Measurements from ENCODE around the gene RAB3GAP1. TPM values are rescaled to one million over a fixed set of nuclear protein-coding genes. Genes with fewer than 3 reads are reported as not detected.

RAB3GAP1 gene
- total RNA-seq, result 10 to 100 TPM; 29.0 to 48.5 (median 33.9) TPM
- polyA plus RNA-seq, result 10 to 100 TPM; 12.9 to 39.7 (median 14.4) TPM
- long read RNA-seq, donor 1, full-length matches to known transcripts, result 6 of 6 reads
- long read RNA-seq, donor 1, partial matches to known transcripts, result 0 of 6 reads
- long read RNA-seq, donor 1, other reads (novel, unspliced or antisense), result 0 of 6 reads
- long read RNA-seq, donor 2, partial matches to known transcripts, result 0 of 1 reads
- long read RNA-seq, donor 2, other reads (novel, unspliced or antisense), result 0 of 1 reads
- long read RNA-seq, donor 3, full-length matches to known transcripts, result 10 of 10 reads
- long read RNA-seq, donor 3, partial matches to known transcripts, result 0 of 10 reads
- long read RNA-seq, donor 3, other reads (novel, unspliced or antisense), result 0 of 10 reads
- long read RNA-seq, donor 4, full-length matches to known transcripts, result 3 of 11 reads
- long read RNA-seq, donor 4, partial matches to known transcripts, result 6 of 11 reads
- long read RNA-seq, donor 4, other reads (novel, unspliced or antisense), result 2 of 11 reads
- long read RNA-seq, donor 5, full-length matches to known transcripts, result 15 of 22 reads
- long read RNA-seq, donor 5, partial matches to known transcripts, result 1 of 22 reads
- long read RNA-seq, donor 5, other reads (novel, unspliced or antisense), result 6 of 22 reads
- long read RNA-seq, donor 6, full-length matches to known transcripts, result 5 of 9 reads
- long read RNA-seq, donor 6, partial matches to known transcripts, result 4 of 9 reads
- long read RNA-seq, donor 6, other reads (novel, unspliced or antisense), result 0 of 9 reads
- long read RNA-seq, donor 7, full-length matches to known transcripts, result 2 of 2 reads
- long read RNA-seq, donor 7, partial matches to known transcripts, result 0 of 2 reads
- long read RNA-seq, donor 7, other reads (novel, unspliced or antisense), result 0 of 2 reads
- long read RNA-seq, donor 8, full-length matches to known transcripts, result 5 of 10 reads
- long read RNA-seq, donor 8, partial matches to known transcripts, result 5 of 10 reads
- long read RNA-seq, donor 8, other reads (novel, unspliced or antisense), result 0 of 10 reads
- long read RNA-seq, donor 9, full-length matches to known transcripts, result 12 of 17 reads
- long read RNA-seq, donor 9, partial matches to known transcripts, result 5 of 17 reads
- long read RNA-seq, donor 9, other reads (novel, unspliced or antisense), result 0 of 17 reads
- long read RNA-seq, donor 10, full-length matches to known transcripts, result 1 of 1 reads
- long read RNA-seq, donor 10, partial matches to known transcripts, result 0 of 1 reads
- long read RNA-seq, donor 10, other reads (novel, unspliced or antisense), result 0 of 1 reads

DNA sequence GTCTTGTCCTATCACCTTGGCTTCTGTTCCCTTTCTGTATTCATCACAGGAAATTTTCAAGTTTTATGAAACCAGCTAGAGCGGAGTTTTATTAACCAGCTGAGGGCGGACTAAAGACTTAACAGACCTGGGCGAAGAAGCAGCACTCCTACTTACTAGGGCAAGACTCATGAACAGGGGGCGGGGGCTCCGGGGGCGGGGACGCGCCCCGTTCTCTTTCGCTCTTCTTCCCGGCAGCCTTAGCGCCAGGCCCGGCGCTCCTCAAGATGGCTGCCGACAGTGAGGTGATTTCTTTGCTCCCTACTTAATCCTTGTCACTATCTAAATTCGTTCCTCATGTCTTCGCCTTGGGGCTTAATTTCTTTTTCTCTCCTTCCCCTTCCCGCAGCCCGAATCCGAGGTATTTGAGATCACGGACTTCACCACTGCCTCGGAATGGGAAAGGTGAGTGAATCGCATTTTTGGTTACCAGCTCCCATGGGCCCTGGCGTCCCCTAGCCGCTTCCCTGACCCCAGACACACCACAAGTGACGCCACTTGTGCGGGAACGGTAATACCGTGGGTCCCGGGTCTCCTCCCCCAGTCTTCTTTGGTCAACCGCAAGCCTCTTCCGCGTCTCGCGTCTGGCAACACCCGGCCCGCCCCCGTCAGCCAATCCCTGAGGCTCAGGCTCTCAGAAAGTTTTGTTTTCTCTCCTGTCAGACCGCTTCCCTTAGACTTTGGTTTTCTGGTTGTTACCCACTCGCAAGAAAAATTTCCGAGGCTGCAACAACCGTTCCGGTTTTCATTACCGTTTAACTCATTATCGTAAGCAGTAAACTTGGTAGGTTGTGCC, at the start of gene RAB3GAP1:
TSS of gene RAB3GAP1 (plus strand) at position 251 of the 835 bp plus-strand sequence. CDS start at position 267, 16 bp downstream.
- Histone ChIP-seq H3K27me3 (no peaks in the 10 kb centered on the region), H3K27ac (peak within 1 kb of the TSS; percentile 87 to 96 (median 92)), H3K4me1 (replicated peaks in 1 of 2) (peaks cover 17 to 36% of the 10 kb centered on the region in 2 donors), H3K36me3 (replicated peaks in 1 of 2) (no peaks in the 10 kb centered on the region), H3K9me3 (replicated peaks in 1 of 3) (no peaks in the 10 kb centered on the region), H3K4me3 (peak within 1 kb of the TSS; percentile 60 to 91 (median 80))
- 0 to 1% (median 0%) methylated on average over 39 to 45 of the region's 45 CpGs for WGBS, 4 donors
- peak; percentile 72 to 85 (median 80) for DNase-seq
- TF ChIP-seq, protein P1, sequence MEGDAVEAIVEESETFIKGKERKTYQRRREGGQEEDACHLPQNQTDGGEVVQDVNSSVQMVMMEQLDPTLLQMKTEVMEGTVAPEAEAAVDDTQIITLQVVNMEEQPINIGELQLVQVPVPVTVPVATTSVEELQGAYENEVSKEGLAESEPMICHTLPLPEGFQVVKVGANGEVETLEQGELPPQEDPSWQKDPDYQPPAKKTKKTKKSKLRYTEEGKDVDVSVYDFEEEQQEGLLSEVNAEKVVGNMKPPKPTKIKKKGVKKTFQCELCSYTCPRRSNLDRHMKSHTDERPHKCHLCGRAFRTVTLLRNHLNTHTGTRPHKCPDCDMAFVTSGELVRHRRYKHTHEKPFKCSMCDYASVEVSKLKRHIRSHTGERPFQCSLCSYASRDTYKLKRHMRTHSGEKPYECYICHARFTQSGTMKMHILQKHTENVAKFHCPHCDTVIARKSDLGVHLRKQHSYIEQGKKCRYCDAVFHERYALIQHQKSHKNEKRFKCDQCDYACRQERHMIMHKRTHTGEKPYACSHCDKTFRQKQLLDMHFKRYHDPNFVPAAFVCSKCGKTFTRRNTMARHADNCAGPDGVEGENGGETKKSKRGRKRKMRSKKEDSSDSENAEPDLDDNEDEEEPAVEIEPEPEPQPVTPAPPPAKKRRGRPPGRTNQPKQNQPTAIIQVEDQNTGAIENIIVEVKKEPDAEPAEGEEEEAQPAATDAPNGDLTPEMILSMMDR (IDR thresholded peaks at IDR 0.05), result no peak
- peak; percentile 31 to 60 for TF ChIP-seq POLR2A (IDR thresholded peaks at IDR 0.05)
- intact Hi-C loops (cut with DNase I), result no loop called here

DNA sequence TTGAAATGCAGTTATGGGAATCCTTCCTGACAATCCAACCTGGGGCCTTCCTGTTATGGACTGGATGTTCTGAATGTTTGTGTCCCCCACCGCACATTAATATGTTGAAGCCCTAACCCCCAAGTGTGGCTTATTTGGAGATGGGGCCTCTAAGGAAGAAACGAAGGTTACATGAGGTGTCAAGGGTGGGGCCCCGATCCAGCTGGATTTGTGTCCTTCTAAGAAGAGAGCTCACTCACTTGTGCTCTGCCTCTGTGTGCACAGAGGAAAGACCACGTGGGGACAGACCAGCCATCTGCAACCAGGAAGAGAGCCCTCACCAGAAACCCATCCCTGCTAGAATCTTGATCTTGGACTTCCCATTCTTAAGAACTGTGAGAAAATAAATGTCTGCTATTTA, 49.3 kb upstream of the RAB3GAP1 start:
- WGBS, 4 donors, result 79 to 88% (median 85%) methylated on average over 3 to 4 of the region's 4 CpGs
- Histone ChIP-seq H3K36me3 (replicated peaks in 1 of 2) (no peaks in the 10 kb centered on the region), H3K27me3 (no peaks in the 10 kb centered on the region), H3K4me1 (replicated peaks in 1 of 2) (peaks cover 0 to 5% of the 10 kb centered on the region in 2 donors), H3K27ac (no peak overlapping the region), H3K9me3 (replicated peaks in 1 of 3) (no peaks in the 10 kb centered on the region), H3K4me3 (no peak overlapping the region)
- intact Hi-C loops (cut with DNase I), result loop anchor here in 1 of 2 donors (5.0 to 10.0 kb wide), 2 partner anchors 602 to 709 kb away; no protein-coding TSS in a partner anchor
- TF ChIP-seq POLR2A (IDR thresholded peaks at IDR 0.05), result no peak
- TF ChIP-seq, protein P1 (IDR thresholded peaks at IDR 0.05), result no peak
- DNase-seq, result no peak

DNA sequence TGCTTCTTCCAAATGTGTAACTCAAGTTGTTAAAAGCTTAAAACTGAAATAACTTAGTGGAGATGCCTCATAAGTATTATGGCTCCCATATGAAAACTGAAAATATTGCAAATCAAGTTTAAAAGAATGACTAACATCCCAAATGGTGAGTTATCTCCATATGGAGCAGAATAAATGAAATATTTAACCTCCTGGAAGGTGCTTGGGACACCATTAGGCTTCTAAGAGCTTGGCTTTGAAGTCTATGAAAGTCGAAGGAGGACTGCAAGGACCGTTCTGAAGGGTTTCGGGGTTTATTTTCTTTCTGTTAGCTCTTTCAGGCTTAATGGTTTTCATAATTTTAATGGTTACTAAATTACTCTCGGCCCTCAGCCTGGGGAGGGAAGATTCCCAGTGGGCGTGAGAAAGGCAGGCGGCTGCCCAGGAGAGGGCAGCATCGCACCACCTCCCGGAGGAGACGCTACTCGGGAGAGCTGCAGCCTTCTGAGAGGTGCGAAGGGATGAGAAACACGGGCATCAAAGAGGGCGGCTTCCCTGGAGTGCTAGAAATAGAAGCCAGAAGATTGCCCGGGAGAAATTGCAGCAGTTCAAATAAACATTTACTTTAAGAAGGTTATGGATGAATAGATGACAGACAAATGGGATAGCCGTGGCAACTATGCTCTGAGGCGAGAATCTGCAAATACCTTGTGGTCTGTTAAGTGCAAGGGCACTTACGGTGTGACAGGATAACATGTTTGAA, 47.9 kb upstream of the RAB3GAP1 start:
- Histone ChIP-seq H3K4me1 (replicated peaks in 1 of 2) (peaks cover 0 to 5% of the 10 kb centered on the region in 2 donors), H3K27ac (no peak overlapping the region), H3K4me3 (no peak overlapping the region), H3K36me3 (replicated peaks in 1 of 2) (no peaks in the 10 kb centered on the region), H3K9me3 (replicated peaks in 1 of 3) (no peaks in the 10 kb centered on the region), H3K27me3 (no peaks in the 10 kb centered on the region)
- DNase-seq, result peak; percentile 73 to 84 (median 78)
- WGBS, 4 donors, result 8 to 12% (median 11%) methylated on average over 17 of the region's 17 CpGs
- intact Hi-C loops (cut with DNase I), result loop anchor here in 1 of 2 donors (5.0 to 10.0 kb wide), 2 partner anchors 601 to 708 kb away; no protein-coding TSS in a partner anchor
- TF ChIP-seq, protein P1 (IDR thresholded peaks at IDR 0.05), result peak; percentile 82 to 91 (median 88)
- no peak for TF ChIP-seq POLR2A (IDR thresholded peaks at IDR 0.05)

Measured in adrenal gland (tissue), 19 donors.